CD4-positive, alpha-beta T cell treated with Interleukin-17A for 4 hours (primary cell): ENCODE measurements around the gene CRMP1.
"Not testable (repeated sequence)": the region's sequence is repeated elsewhere in the genome, so short reads cannot be mapped to it uniquely, and the experiment has no call there.

ENCODE experiments used
- DNase-seq: peaks from one replicate; pipeline ENCODE4 v3.0.0-alpha.2; 2020; ENCODE audit warnings: mixed read lengths

The CRMP1 gene

GRCh38 chr4:5887361-5888221, 5.3 kb downstream of the CRMP1 start:
- DNase-seq, result no peak

GRCh38 chr4:5887011-5887360, 5.9 kb downstream of the CRMP1 start:
- no peak for DNase-seq

- DNase-seq, result no peak
These were observed 7.2 kb downstream of the CRMP1 start for GRCh38 chr4:5885733-5886132.

GRCh38 chr4:5884796-5885195, 8.1 kb downstream of the CRMP1 start:
- DNase-seq, result no peak

- no peak for DNase-seq
These were observed 9.0 kb downstream of the CRMP1 start for GRCh38 chr4:5883916-5884315.

- no peak for DNase-seq
These were observed 9.9 kb downstream of the CRMP1 start for GRCh38 chr4:5882947-5883346.

GRCh38 chr4:5881340-5881739, 11.5 kb downstream of the CRMP1 start:
- no peak for DNase-seq

GRCh38 chr4:5878359-5878758, 14.5 kb downstream of the CRMP1 start:
- no peak for DNase-seq

- no peak for DNase-seq
These were observed 15.5 kb downstream of the CRMP1 start for GRCh38 chr4:5877392-5877791.

- no peak for DNase-seq
These were observed 18.0 kb downstream of the CRMP1 start for GRCh38 chr4:5874811-5875449.

- no peak for DNase-seq
These were observed 22.2 kb downstream of the CRMP1 start for GRCh38 chr4:5870701-5871100.

GRCh38 chr4:5869966-5870619, 22.8 kb downstream of the CRMP1 start:
- no peak for DNase-seq

- DNase-seq, result no peak
These were observed 25.0 kb downstream of the CRMP1 start for GRCh38 chr4:5867866-5868265.

GRCh38 chr4:5866841-5867813, 25.8 kb downstream of the CRMP1 start:
- DNase-seq, result no peak

GRCh38 chr4:5865896-5866599, 26.8 kb downstream of the CRMP1 start:
- DNase-seq, result no peak

- DNase-seq, result no peak
These were observed 29.3 kb downstream of the CRMP1 start for GRCh38 chr4:5863461-5864113.

- DNase-seq, result no peak
These were observed 34.7 kb downstream of the CRMP1 start for GRCh38 chr4:5858020-5858769.

GRCh38 chr4:5857199-5857598, 35.7 kb downstream of the CRMP1 start:
- DNase-seq, result no peak

GRCh38 chr4:5856362-5856761, 36.5 kb downstream of the CRMP1 start:
- DNase-seq, result not testable (repeated sequence)

GRCh38 chr4:5854929-5855328, 38.0 kb downstream of the CRMP1 start:
- DNase-seq, result no peak
